GM10266 (cell line): ENCODE measurements around the gene XXYLT1.
"Not testable (repeated sequence)": the region's sequence is repeated elsewhere in the genome, so short reads cannot be mapped to it uniquely, and the experiment has no call there.

ENCODE experiments used
- DNase-seq: peaks from one replicate; pipeline ENCODE4 v3.0.0; 2012; ENCODE audit errors: extremely low spot score
- TF ChIP-seq, protein P1 (sequence below): IDR thresholded peaks from 2 replicates; pipeline ENCODE4 v1.5.1; 2012; ENCODE audit warnings: mild to moderate bottlenecking, low read depth; ENCODE audit not compliant: control insufficient read depth, insufficient read depth; ENCODE audit errors: missing control alignments

Gene XXYLT1

DNA sequence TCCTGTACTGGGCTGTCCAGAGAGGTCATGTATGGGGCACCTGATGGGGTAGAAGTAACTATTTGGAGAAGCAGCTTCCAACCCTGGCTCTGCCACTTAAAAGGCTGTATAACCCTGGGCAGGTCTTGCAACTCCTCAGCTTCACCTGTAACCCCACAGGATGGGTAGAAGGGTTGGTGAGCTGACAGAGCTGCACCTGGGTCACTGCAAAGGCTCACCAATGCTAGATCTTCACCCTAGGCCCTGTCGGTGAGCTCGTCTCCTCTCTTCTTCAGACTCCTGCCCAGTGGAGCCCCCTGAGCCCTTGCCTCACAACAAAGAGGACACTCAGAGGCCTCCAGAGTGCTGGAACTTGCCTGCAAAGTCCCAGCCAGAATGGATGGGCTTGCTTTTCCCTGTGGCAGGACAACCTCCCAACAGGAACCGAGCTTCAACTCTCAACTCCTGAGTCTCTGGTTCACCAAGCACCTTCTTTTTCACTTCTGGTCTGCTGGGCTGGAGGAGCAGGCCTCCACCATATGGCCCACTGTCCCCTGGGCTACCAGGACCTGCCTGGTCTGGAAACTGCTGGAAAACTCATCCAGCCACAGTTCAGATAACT, 45.9 kb downstream of the XXYLT1 start:
- DNase-seq, result no peak
- TF ChIP-seq, protein P1, sequence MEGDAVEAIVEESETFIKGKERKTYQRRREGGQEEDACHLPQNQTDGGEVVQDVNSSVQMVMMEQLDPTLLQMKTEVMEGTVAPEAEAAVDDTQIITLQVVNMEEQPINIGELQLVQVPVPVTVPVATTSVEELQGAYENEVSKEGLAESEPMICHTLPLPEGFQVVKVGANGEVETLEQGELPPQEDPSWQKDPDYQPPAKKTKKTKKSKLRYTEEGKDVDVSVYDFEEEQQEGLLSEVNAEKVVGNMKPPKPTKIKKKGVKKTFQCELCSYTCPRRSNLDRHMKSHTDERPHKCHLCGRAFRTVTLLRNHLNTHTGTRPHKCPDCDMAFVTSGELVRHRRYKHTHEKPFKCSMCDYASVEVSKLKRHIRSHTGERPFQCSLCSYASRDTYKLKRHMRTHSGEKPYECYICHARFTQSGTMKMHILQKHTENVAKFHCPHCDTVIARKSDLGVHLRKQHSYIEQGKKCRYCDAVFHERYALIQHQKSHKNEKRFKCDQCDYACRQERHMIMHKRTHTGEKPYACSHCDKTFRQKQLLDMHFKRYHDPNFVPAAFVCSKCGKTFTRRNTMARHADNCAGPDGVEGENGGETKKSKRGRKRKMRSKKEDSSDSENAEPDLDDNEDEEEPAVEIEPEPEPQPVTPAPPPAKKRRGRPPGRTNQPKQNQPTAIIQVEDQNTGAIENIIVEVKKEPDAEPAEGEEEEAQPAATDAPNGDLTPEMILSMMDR, result no peak

DNA sequence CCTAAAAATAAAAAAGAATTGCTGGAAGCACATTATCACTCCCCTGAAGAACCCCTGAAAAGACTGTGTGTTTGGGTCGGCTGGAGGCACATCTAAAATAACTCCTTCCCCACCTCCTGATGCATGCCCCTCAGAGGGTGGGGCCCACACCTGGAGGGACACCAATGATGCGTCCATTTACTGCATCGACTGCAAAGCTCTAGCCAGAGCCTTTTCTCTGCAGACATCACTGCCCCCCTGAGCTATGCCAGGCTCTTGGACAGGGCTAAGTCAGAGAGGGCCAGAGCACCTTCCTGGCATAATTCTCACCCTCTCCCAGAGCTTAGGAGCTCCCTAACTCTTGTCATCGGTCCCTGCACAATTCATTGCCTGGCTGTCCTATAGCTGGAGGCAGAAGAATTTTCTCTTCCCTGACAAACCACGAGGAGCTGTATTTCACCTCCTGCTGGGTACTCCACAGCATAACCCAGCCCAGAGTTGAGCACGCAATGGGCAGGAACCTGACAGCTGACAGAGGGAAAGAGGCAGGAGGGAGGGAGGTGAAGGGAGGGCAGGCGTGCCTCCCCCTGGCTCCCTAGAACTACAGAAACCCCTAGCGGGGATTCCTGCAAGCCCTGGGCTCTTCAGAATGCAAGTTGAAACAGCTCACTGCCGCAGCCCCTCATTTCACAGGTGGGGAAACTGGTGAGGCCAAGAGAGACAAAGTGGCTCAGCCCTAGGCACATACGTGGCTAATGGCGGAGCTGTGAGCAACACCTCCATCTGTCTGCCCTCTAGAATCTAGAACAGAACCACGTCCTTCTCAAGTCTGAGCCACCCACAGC, 46.6 kb downstream of the XXYLT1 start:
- DNase-seq, result no peak
- TF ChIP-seq, protein P1, result no peak

DNA sequence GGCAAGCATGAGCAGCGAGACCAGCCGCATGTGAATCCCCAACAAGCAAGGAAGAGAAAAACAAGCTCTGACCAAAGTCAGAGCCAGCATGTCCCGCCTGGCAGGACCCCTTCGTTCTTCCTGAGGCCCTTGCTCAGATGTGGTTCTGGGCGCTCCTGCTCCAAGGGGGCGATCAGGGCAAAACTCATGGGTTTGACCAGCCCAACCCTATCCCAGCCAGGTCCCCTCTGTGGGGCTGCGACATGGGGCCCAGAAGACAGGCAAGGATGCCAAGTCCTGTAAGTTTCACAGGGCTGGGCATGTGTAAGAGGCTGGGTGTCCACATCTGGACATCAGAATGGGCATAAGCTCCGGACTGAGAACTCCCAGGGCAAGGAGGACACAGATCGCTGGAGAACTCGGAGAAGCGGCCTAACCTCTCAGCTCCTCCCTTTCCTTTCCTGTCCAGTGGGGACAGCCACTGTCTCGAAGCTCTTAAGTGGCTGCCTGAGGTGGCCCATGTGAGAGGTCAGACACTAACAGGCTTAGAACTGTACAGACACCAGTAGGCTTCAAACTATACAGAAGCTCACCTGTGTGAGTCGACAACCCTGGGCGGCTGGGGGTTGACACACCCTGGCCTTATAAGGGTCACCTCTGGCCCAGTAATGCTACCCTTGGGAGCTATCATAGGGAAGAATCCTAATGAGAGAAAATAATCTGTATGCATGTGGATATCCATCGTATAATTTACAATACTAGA, 48.9 kb downstream of the XXYLT1 start:
- DNase-seq, result no peak
- TF ChIP-seq, protein P1, result no peak

DNA sequence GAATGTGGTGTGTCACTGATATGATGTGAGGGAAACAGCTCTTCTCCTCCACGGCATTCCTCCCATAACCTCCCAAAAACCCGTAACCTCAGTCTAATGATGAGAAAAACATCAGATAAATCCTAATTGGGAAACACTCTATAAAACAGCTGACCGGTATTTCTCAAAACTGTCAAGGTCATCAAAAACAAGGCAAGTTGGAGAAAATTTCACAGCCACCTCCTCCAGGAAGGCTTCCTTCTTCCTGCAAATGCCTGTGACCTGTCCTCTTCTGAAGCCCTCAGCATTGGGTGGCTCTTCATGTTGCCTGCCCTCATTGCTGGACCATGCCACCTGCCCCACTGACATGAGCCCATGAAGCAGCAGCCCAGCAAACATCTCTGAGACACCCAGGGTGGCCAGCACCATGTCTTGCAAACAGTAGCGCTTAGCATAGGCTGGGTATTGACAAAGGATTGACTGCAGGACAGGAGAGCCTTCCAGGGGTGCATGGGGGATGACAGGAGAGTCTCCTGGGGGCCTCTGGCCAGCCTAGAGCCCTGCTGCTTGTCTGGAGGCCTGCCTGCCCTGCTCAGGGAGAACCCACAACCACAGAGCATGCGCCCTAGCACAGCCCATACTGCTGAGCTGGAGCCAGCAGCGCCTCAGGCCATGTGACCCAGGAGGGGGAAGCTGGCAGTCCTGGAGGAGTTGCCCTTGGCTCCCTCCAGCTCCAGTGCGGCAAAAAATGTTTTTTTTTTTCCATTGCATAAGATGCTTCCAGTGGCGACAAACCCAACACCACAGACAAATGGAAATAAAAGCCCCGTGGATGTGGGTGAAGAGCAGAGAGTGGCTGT, 49.7 kb downstream of the XXYLT1 start:
- no peak for DNase-seq
- TF ChIP-seq, protein P1, result no peak

DNA sequence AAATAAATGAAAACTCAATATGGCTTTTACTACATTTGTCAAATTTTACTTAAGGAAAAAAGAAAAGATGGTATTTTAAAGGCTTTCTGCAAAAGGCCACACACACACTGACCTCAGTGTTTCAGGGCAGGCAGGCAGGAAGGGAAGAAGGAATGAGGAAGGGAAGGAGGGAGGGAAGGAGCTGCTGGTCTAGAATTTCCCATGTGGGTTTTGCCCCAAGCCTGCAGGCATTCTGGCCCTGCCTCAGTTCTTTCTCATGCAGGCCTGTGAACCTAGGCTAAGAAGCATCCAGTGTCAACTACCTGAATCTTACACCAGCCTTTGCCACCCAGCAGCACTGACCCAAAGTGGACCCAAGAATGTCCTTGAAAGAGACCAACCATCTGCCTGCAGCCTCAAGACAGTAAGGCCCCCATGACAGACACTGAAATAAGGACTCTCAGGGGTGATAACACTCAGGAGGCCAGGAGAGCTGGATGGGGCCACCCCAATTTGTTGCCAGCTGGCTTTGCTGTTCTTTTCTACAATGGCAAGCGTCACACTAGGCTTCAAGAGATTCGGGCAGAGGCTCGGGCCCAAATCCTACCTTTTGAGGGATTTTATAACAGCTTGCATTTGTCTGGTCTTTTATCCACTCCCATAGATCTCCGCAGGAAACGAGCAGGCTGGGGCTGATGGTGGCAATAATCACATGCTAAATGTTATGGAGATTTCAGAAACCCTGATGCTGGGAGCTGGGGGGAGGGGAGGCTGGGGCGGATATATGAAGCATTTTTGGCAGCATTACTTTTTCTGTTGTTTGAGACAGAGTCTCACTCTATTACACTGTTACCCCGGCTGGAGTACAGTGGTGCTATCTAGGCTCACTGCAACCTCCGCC, 51.4 kb downstream of the XXYLT1 start:
- TF ChIP-seq, protein P1, result no peak
- DNase-seq, result no peak

DNA sequence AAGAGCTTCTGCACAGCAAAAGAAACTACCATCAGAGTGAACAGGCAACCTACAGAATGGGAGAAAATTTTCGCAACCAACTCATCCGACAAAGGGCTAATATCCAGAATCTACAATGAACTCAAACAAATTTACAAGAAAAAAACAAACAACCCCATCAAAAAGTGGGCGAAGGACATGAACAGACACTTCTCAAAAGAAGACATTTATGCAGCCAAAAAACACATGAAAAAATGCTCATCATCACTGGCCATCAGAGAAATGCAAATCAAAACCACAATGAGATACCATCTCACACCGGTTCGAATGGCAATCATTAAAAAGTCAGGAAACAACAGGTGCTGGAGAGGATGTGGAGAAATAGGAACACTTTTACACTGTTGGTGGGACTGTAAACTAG, 52.6 kb downstream of the XXYLT1 start:
- not testable (repeated sequence) for DNase-seq

DNA sequence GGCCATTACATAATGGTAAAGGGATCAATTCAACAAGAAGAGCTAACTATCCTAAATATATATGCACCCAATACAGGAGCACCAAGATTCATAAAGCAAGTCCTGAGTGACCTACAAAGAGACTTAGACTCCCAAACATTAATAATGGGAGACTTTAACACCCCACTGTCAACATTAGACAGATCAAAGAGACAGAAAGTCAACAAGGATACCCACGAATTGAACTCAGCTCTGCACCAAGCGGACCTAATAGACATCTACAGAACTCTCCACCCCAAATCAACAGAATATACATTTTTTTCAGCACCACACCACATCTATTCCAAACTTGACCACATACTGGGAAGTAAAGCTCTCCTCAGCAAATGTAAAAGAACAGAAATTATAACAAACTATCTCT, 55.4 kb downstream of the XXYLT1 start:
- DNase-seq, result not testable (repeated sequence)
